HepG2 (cell line): Measurements from ENCODE around the gene CHMP4B. TPM values are rescaled to one million over a fixed set of nuclear protein-coding genes. Genes with fewer than 3 reads are reported as not detected.

Experiments used
- AGO1 ChIP-seq: fragments of 200-400 bp; formaldehyde crosslinking; IDR thresholded peaks from 2 replicates; pipeline ENCODE4 v1.6.1; 2017; ENCODE audit warnings: mild to moderate bottlenecking, low read depth, low read length, moderate library complexity; ENCODE audit not compliant: poor library complexity, severe bottlenecking
- AKNA ChIP-seq: sonication (generic); formaldehyde crosslinking; IDR thresholded peaks from 2 replicates; pipeline ENCODE4 v1.4.0; 2020; ENCODE audit warnings: missing genetic modification reagents, borderline replicate concordance
- BORCS8-MEF2B ChIP-seq: sonication (generic); formaldehyde crosslinking; IDR thresholded peaks from 2 replicates; pipeline ENCODE4 v1.8.0; 2022; ENCODE audit warnings: mild to moderate bottlenecking, missing genetic modification reagents
- DBP ChIP-seq: sonication (generic); formaldehyde crosslinking; IDR thresholded peaks from 2 replicates; pipeline ENCODE4 v1.4.0; 2020; ENCODE audit warnings: missing genetic modification reagents; ENCODE audit errors: not compliant biosample characterization
- FOXP4 ChIP-seq: sonication (generic); formaldehyde crosslinking; IDR thresholded peaks from 2 replicates; pipeline ENCODE4 v1.4.0; 2020; ENCODE audit warnings: missing genetic modification reagents
- JDP2 ChIP-seq: sonication (generic); formaldehyde crosslinking; IDR thresholded peaks from 2 replicates; pipeline ENCODE4 v1.8.1; 2022; ENCODE audit warnings: missing genetic modification reagents, borderline replicate concordance
- JUNB ChIP-seq: sonication (generic); formaldehyde crosslinking; IDR thresholded peaks from 2 replicates; pipeline ENCODE4 v1.8.0; 2022; ENCODE audit warnings: missing genetic modification reagents, mild to moderate bottlenecking, borderline replicate concordance
- KDM3A ChIP-seq: IDR thresholded peaks from 2 replicates; pipeline ENCODE4 v1.6.1; 2018; ENCODE audit warnings: low read depth, missing compliant biosample characterization
- KDM5A ChIP-seq: fragments of 200-600 bp; sonication (generic); IDR thresholded peaks from 2 replicates; pipeline ENCODE4 v1.7.0; 2018; ENCODE audit warnings: antibody characterized with exemption, mild to moderate bottlenecking, low read length, borderline replicate concordance
- MED8 ChIP-seq: sonication (generic); formaldehyde crosslinking; IDR thresholded peaks from 2 replicates; pipeline ENCODE4 v1.8.1; 2023; ENCODE audit warnings: mild to moderate bottlenecking, missing genetic modification reagents; ENCODE audit not compliant: insufficient replicate concordance
- NAIF1 ChIP-seq: sonication (generic); formaldehyde crosslinking; IDR thresholded peaks from 2 replicates; pipeline ENCODE4 v1.5.0; 2020; ENCODE audit warnings: mild to moderate bottlenecking, missing genetic modification reagents, borderline replicate concordance
- NFE2L2 ChIP-seq: fragments of 150-350 bp; IDR thresholded peaks from 2 replicates; pipeline ENCODE4 v1.6.1; 2014; ENCODE audit warnings: low read length
- RFX5 ChIP-seq: IDR thresholded peaks from 2 replicates; pipeline ENCODE4 v1.6.1; 2011; ENCODE audit warnings: low read depth, low read length, improper control_type of control experiment
- TFE3 ChIP-seq: IDR thresholded peaks from 2 replicates; pipeline ENCODE4 v1.6.1; 2016
- ZFP36L1 ChIP-seq: sonication (generic); formaldehyde crosslinking; IDR thresholded peaks from 2 replicates; pipeline ENCODE4 v1.8.0; 2022; ENCODE audit warnings: mild to moderate bottlenecking, missing genetic modification reagents, moderate library complexity
- ZNF180 ChIP-seq: sonication (generic); formaldehyde crosslinking; IDR thresholded peaks from 2 replicates; pipeline ENCODE4 v1.4.0; 2020; ENCODE audit warnings: low read depth, missing genetic modification reagents, borderline replicate concordance
- ZNF224 ChIP-seq: sonication (generic); formaldehyde crosslinking; IDR thresholded peaks from 2 replicates; pipeline ENCODE4 v1.5.0; 2020; ENCODE audit warnings: mild to moderate bottlenecking, missing genetic modification reagents
- ZNF296 ChIP-seq: sonication (generic); formaldehyde crosslinking; conservative IDR thresholded peaks from 2 replicates; pipeline ENCODE4 v1.5.0; 2020; ENCODE audit warnings: mild to moderate bottlenecking, missing genetic modification reagents
- ZNF33B ChIP-seq: sonication (generic); formaldehyde crosslinking; IDR thresholded peaks from 2 replicates; pipeline ENCODE4 v1.5.1; 2020; ENCODE audit warnings: mild to moderate bottlenecking, missing genetic modification reagents
- ZNF552 ChIP-seq: sonication (generic); formaldehyde crosslinking; IDR thresholded peaks from 2 replicates; pipeline ENCODE4 v1.9.0; 2022; ENCODE audit warnings: missing genetic modification reagents, mild to moderate bottlenecking, borderline replicate concordance
- ZNF678 ChIP-seq: sonication (generic); formaldehyde crosslinking; IDR thresholded peaks from 2 replicates; pipeline ENCODE4 v1.4.0; 2020; ENCODE audit warnings: mild to moderate bottlenecking, missing genetic modification reagents
- polyA plus RNA-seq, 8 experiments: library from polyadenylated mRNA; depleted of rRNA in 3 of 8; stranded (reverse) in 7 of 8; unstranded in 1 of 8; fragments of >200 nt; fragmentation: Illumina TruSeq in 4 of 8; extraction: Trizol in 4 of 8; gene quantifications; 2 replicates each; pipeline versions ENCODE4 v1.2.1 to v1.2.3, GENCODE V29; 2011 to 2016; ENCODE audit warnings: low read depth in 4 of 8, missing spikeins in 1 of 8, mixed read lengths in 1 of 8; ENCODE audit not compliant: insufficient read depth in 1 of 8
- total RNA-seq, 5 experiments: library from RNA; depleted of rRNA; stranded (reverse); fragments of >200 nt; fragmentation: Illumina TruSeq; extraction: Trizol; gene quantifications; 2 replicates each; pipeline ENCODE4 v1.2.3, GENCODE V29; 2016; ENCODE audit warnings: low read depth in 1 of 5

The CHMP4B gene
- total and polyA plus RNA-seq, 2 of the 13 experiments (the other 11 are each of a cell fraction or from before 2014, with no cell fraction given), result 40.1 to 45.6 TPM

GRCh38 chr20:33791959-33792597 is 19.1 kb upstream of the CHMP4B start (continued):
- TF ChIP-seq NAIF1 (CRISPR knock-in tag) (no peak), RFX5 (no peak), ZNF180 (CRISPR knock-in tag) (no peak), TFE3 (CRISPR knock-in tag) (no peak), JUNB (no peak), KDM5A (no peak), KDM3A (CRISPR knock-in tag) (peak; percentile 69; the same call in 1 of the 2 replicates), JDP2 (CRISPR knock-in tag) (no peak), NFE2L2 (no peak), MED8 (CRISPR knock-in tag) (no peak), ZNF296 (CRISPR knock-in tag) (no peak), AKNA (no peak), BORCS8-MEF2B (no peak; the same call in 1 of the 2 replicates), AGO1 (no peak), DBP (no peak), ZNF678 (CRISPR knock-in tag) (no peak), ZFP36L1 (CRISPR knock-in tag) (0 out of 2 replicates have a peak, but pooled peaks have one; percentile 39), ZNF33B (CRISPR knock-in tag) (no peak), FOXP4 (CRISPR knock-in tag) (no peak), ZNF552 (CRISPR knock-in tag) (no peak), ZNF224 (CRISPR knock-in tag) (no peak)
